K562 (cell line): ENCODE measurements around the gene CCM2. TPM values are rescaled to one million over a fixed set of nuclear protein-coding genes. Genes with fewer than 3 reads are reported as not detected.

Experiments
- ATAC-seq: fragments of 200-7000 bp; cut with Tn5 transposase; 3 replicates; pipeline ENCODE4 v1.9.1; 2020; ENCODE audit warnings: moderate library complexity
- BruUV-seq: library from RNA; stranded (reverse); fragments of 400-500 nt; replicated peaks from 2 replicates; lab custom pipeline; 2021; lab: Mats Ljungman, UMichigan
- CTCF ChIA-PET: fragments of 300-600 bp; formaldehyde crosslinking; extraction: SDS; loops from one replicate; lab custom pipeline; 2021; ENCODE audit warnings: low intra/inter-chr PET ratio; lab: Yijun Ruan, JAX
- POLR2A ChIA-PET: fragments of 300-600, 350-650 bp; sonication (Branson Sonifier 250); formaldehyde crosslinking; extraction: SDS; loops from one replicate; lab custom pipeline; 2021; ENCODE audit warnings: antibody characterized with exemption, inconsistent platforms; lab: Yijun Ruan, JAX
- DNase-seq, 4 experiments: peaks; one replicate each; pipeline versions ENCODE4 v3.0.0 to v3.0.0-alpha.2; 2011 to 2018; ENCODE audit warnings: low spot score in 3 of 4, mixed read lengths in 3 of 4; ENCODE audit errors: extremely low read depth in 1 of 4
- FAIRE-seq: peaks from 2 replicates; lab custom pipeline; 2011; peaks lifted over from hg19 to GRCh38; lab: Jason Lieb, UNC
- H2AFZ ChIP-seq: 2 replicates; pipeline ENCODE4 v1.6.0; 2011; ENCODE audit warnings: low read depth, low read length, control low read depth, inconsistent platforms
- H3K27ac ChIP-seq: fragments of 200-600 bp; 3 replicates; pipeline ENCODE4 v1.8.0; 2011; ENCODE audit warnings: low read depth, mild to moderate bottlenecking, control low read depth, inconsistent platforms, low read length, moderate library complexity, mixed read lengths; ENCODE audit errors: extremely low read depth
- H3K27me3 ChIP-seq, 2 experiments: fragments of 300-600 bp in 1 of 2; 2 replicates in 1 of 2; 3 replicates in 1 of 2; pipeline versions ENCODE4 v1.6.0 to v1.8.0; 2011; ENCODE audit warnings: inconsistent platforms in 2 of 2, low read length in 2 of 2, mild to moderate bottlenecking in 1 of 2, mixed read lengths in 1 of 2, moderate library complexity in 1 of 2; ENCODE audit not compliant: control insufficient read depth in 2 of 2, insufficient read depth in 2 of 2
- H3K36me3 ChIP-seq: fragments of 300-600 bp; 3 replicates; pipeline ENCODE4 v1.8.0; 2011; ENCODE audit warnings: mild to moderate bottlenecking, low read length, inconsistent platforms; ENCODE audit not compliant: control insufficient read depth, insufficient read depth
- H3K4me1 ChIP-seq, 2 experiments: fragments of 200-600 bp in 1 of 2; replicated peaks in 1 of 2; 2 replicates in 1 of 2; 3 replicates in 1 of 2; pipeline versions ENCODE4 v1.5.1 to v1.8.0; 2011; ENCODE audit warnings: inconsistent platforms in 2 of 2, low read length in 2 of 2, mild to moderate bottlenecking in 1 of 2, mixed read lengths in 1 of 2, moderate library complexity in 1 of 2; ENCODE audit not compliant: control insufficient read depth in 2 of 2, insufficient read depth in 2 of 2
- H3K4me2 ChIP-seq: 2 replicates; pipeline ENCODE4 v1.6.1; 2011; ENCODE audit warnings: low read length, control low read depth, inconsistent platforms, mixed read lengths; ENCODE audit not compliant: insufficient read depth
- H3K4me3 ChIP-seq: fragments of 200-600 bp; sonication (generic), shearing (Covaris generic); 2 replicates; pipeline ENCODE4 v1.5.1; 2016; ENCODE audit warnings: control low read depth, inconsistent platforms
- H3K79me2 ChIP-seq: fragments of 200-600 bp; 3 replicates; pipeline ENCODE4 v1.8.0; 2011; ENCODE audit warnings: low read length, inconsistent platforms; ENCODE audit not compliant: control insufficient read depth, insufficient read depth
- H3K9ac ChIP-seq, 2 experiments: 2 replicates each; pipeline versions ENCODE4 v1.6.0 to v1.6.1; 2011; ENCODE audit warnings: low read depth in 2 of 2, low read length in 2 of 2, control low read depth in 1 of 2, inconsistent platforms in 1 of 2, mild to moderate bottlenecking in 1 of 2, mixed read lengths in 1 of 2; ENCODE audit not compliant: insufficient read depth in 1 of 2
- H3K9me1 ChIP-seq: one replicate; pipeline ENCODE4 v1.6.0; 2011; ENCODE audit warnings: inconsistent platforms, mild to moderate bottlenecking, low read length, moderate library complexity; ENCODE audit not compliant: control insufficient read depth, insufficient read depth
- H3K9me3 ChIP-seq: replicated peaks from 2 replicates; pipeline ENCODE4 v1.5.1; 2011; ENCODE audit warnings: low read depth, low read length, inconsistent platforms; ENCODE audit not compliant: control insufficient read depth, insufficient read depth
- H4K20me1 ChIP-seq: replicated peaks from 2 replicates; pipeline ENCODE4 v1.6.1; 2011; ENCODE audit warnings: low read length, inconsistent platforms, mixed read lengths; ENCODE audit not compliant: control insufficient read depth, insufficient read depth
- CBX5 ChIP-seq: IDR thresholded peaks from 2 replicates; pipeline ENCODE4 v1.6.1; 2014; ENCODE audit warnings: low read depth, borderline replicate concordance
- GTF3C2 ChIP-seq: IDR thresholded peaks from 3 replicates; pipeline ENCODE4 v1.6.1; 2011; ENCODE audit warnings: borderline replicate concordance, mild to moderate bottlenecking, moderate library complexity; ENCODE audit not compliant: insufficient read length; ENCODE audit errors: extremely low read depth
- HOXB6 ChIP-seq: fragments of 250-450 bp; sonication (Bioruptor Pico); IDR thresholded peaks from 2 replicates; pipeline ENCODE4 v1.5.1; 2022; ENCODE audit warnings: mild to moderate bottlenecking, borderline replicate concordance
- NFATC3 ChIP-seq: fragments of 450-650 bp; IDR thresholded peaks from 2 replicates; pipeline ENCODE4 v1.6.1; 2017; ENCODE audit warnings: mild to moderate bottlenecking
- NFIC ChIP-seq: fragments of 450-650 bp; IDR thresholded peaks from 2 replicates; pipeline ENCODE4 v1.6.1; 2017; ENCODE audit warnings: mild to moderate bottlenecking, inconsistent platforms
- NR3C1 ChIP-seq: sonication (generic); formaldehyde crosslinking; IDR thresholded peaks from 2 replicates; pipeline ENCODE4 v1.8.1; 2022; ENCODE audit warnings: missing genetic modification reagents
- NRF1 ChIP-seq, 2 experiments: fragments of 450-650 bp; IDR thresholded peaks in 1 of 2; conservative IDR thresholded peaks in 1 of 2; 2 replicates each; pipeline ENCODE4 v1.6.1; 2014; ENCODE audit warnings: mild to moderate bottlenecking in 2 of 2
- SUPT5H ChIP-seq: fragments of 450-650 bp; IDR thresholded peaks from 2 replicates; pipeline ENCODE4 v1.6.1; 2016
- ZEB2 ChIP-seq: fragments of 450-650 bp; IDR thresholded peaks from 2 replicates; pipeline ENCODE4 v1.6.1; 2016
- ZNF274 ChIP-seq: IDR thresholded peaks from 2 replicates; pipeline ENCODE4 v1.6.1; 2011; ENCODE audit warnings: low read depth, mild to moderate bottlenecking, low read length, moderate library complexity, borderline replicate concordance
- ZNF780A ChIP-seq: fragments of 250-450 bp; sonication (Bioruptor Pico); IDR thresholded peaks from 2 replicates; pipeline ENCODE4 v1.5.0; 2021; ENCODE audit warnings: mild to moderate bottlenecking
- WGBS: fragments of 100-300 bp; shearing (Covaris generic); methylation state at CpG from one replicate; pipeline ENCODE4 v1.1.6; 2016; ENCODE audit warnings: low coverage, mixed read lengths; ENCODE audit not compliant: insufficient coverage; ENCODE audit errors: missing lambda C conversion rate; 5-methylcytosine and 5-hydroxymethylcytosine counted together
- in situ Hi-C: fragments of 300-500 bp; cut with MboI; formaldehyde crosslinking; loops from 4 replicates; pipeline ENCODE4 v1.15.0; 2018; ENCODE audit warnings: inconsistent platforms, mixed read lengths
- intact Hi-C: fragments of 100-400 bp; cut with micrococcal nuclease; formaldehyde crosslinking; loops from 2 replicates; pipeline ENCODE4 v1.14.2; 2022
- polyA plus RNA-seq, 8 experiments: library from polyadenylated mRNA; depleted of rRNA in 4 of 8; stranded (reverse) in 5 of 8; unstranded in 3 of 8; fragments of >200 nt; fragmentation: Nextera tagmentation in 2 of 8; fragmentation: Illumina TruSeq in 1 of 8; extraction: Ambion mirVana in 2 of 8; extraction: Trizol in 1 of 8; gene quantifications; 2 replicates each; pipeline versions ENCODE4 v1.2.1 to v1.2.3, GENCODE V29; 2011 to 2014; ENCODE audit warnings: inconsistent platforms in 1 of 8, missing spikeins in 1 of 8
- total RNA-seq, 7 experiments: library from RNA; depleted of rRNA in 6 of 7; stranded (reverse); fragments of >200 nt in 6 of 7; fragmentation: Illumina TruSeq in 2 of 7; extraction: Trizol in 2 of 7; gene quantifications; 2 replicates each; pipeline versions ENCODE4 v1.2.1 to v1.2.3, GENCODE V29; 2011 to 2021; ENCODE audit warnings: low replicate concordance in 1 of 7

CCM2 gene
- total and polyA plus RNA-seq, 9 of the 15 experiments (the other 6 are each of a cell fraction or from before 2014, with no cell fraction given), result 0.41 to 38.6 (median 25.9) TPM

GRCh38 chr7:45064047-45064725 is 64.2 kb downstream of the CCM2 start:
- in situ Hi-C loops, result no loop called here
- Histone ChIP-seq H3K9me3 (no peaks in the 10 kb centered on the region), H3K27ac (no peak overlapping the region), H3K36me3 (peaks cover 53% of the 10 kb centered on the region), H3K79me2 (peaks cover 24% of the 10 kb centered on the region; the same call in 2 of the 3 replicates), H2AFZ (no peak overlapping the region), H4K20me1 (no peaks in the 10 kb centered on the region), H3K4me1 (peaks cover 0 to 5% of the 10 kb centered on the region in 2 experiments; a peak in 1 of 5 replicates), H3K4me3 (no peak overlapping the region), H3K9ac (no peak overlapping the region), H3K27me3 (no peaks in the 10 kb centered on the region), H3K4me2 (no peak overlapping the region), H3K9me1 (peaks cover 6% of the 10 kb centered on the region)
- CTCF ChIA-PET, result no interaction called here
- POLR2A ChIA-PET, result interaction anchor here (1.0 to 1.5 kb wide), 2 partner anchors 9 to 12 kb away, joined by 3 to 7 read pairs; no protein-coding TSS in a partner anchor
- TF ChIP-seq NFIC (peak; percentile 25; the same call in 1 of the 2 replicates), NFATC3 (no peak)
- WGBS, result 88% methylated on average over 14 of the region's 16 CpGs
- FAIRE-seq, result no peak
- no peak for ATAC-seq
- intact Hi-C loops, result no loop called here
- no TSS peak for BruUV-seq
- DNase-seq, result no peak

GRCh38 chr7:45065031-45065995 is 65.3 kb downstream of the CCM2 start:
- Histone ChIP-seq H3K4me3 (no peak overlapping the region), H3K9me3 (no peaks in the 10 kb centered on the region), H3K27ac (no peak overlapping the region), H3K9ac (no peak overlapping the region), H3K36me3 (peaks cover 65% of the 10 kb centered on the region), H3K4me2 (no peak overlapping the region), H4K20me1 (no peaks in the 10 kb centered on the region), H3K4me1 (peaks cover 0 to 5% of the 10 kb centered on the region in 2 experiments; a peak in 1 of 5 replicates), H3K9me1 (peaks cover 6% of the 10 kb centered on the region), H2AFZ (no peak overlapping the region), H3K27me3 (no peaks in the 10 kb centered on the region), H3K79me2 (peaks cover 19% of the 10 kb centered on the region; the same call in 2 of the 3 replicates)
- intact Hi-C loops (no loop called here), in situ Hi-C loops (no loop called here)
- 83% methylated on average over 10 of the region's 12 CpGs for WGBS
- no peak; the same call in 2 of the 3 replicates for ATAC-seq
- DNase-seq, result no peak
- no peak for FAIRE-seq
- ChIA-PET CTCF (no interaction called here), POLR2A (no interaction called here)
- no TSS peak for BruUV-seq
- TF ChIP-seq HOXB6 (no peak), SUPT5H (no peak), ZEB2 (no peak), CBX5 (no peak), NR3C1 (CRISPR knock-in tag) (no peak), ZNF274 (no peak), ZNF780A (CRISPR knock-in tag) (no peak), GTF3C2 (no peak), NRF1 (conservative IDR thresholded peaks at IDR 0.05 in 1 of 2, IDR thresholded peaks at IDR 0.05 in 1 of 2) (no peak)
